HG03460 (cell line): ENCODE results near the gene BICD2.
"Not testable (repeated sequence)": the region's sequence is repeated elsewhere in the genome, so short reads cannot be mapped to it uniquely, and the experiment has no call there.

Source experiments
- ATAC-seq: cut with Tn5 transposase; IDR thresholded peaks from one replicate; pipeline ENCODE4 v1.9.1; 2021; ENCODE audit not compliant: unreplicated experiment

BICD2 gene

GRCh38 chr9:92764381-92764987 is at the start of gene BICD2:
Gene BICD2, minus strand, starts transcription at chr9:92764833. Its CDS starts 89 bp downstream, at chr9:92764744.
- no peak for ATAC-seq

GRCh38 chr9:92809629-92810326 is 45.1 kb upstream of the BICD2 start:
- ATAC-seq = not testable (repeated sequence)

- no peak for ATAC-seq
Measured at GRCh38 chr9:92808726-92809451, 44.3 kb upstream of the BICD2 start.

GRCh38 chr9:92807757-92808725 is 43.4 kb upstream of the BICD2 start:
- ATAC-seq = no peak

DNA sequence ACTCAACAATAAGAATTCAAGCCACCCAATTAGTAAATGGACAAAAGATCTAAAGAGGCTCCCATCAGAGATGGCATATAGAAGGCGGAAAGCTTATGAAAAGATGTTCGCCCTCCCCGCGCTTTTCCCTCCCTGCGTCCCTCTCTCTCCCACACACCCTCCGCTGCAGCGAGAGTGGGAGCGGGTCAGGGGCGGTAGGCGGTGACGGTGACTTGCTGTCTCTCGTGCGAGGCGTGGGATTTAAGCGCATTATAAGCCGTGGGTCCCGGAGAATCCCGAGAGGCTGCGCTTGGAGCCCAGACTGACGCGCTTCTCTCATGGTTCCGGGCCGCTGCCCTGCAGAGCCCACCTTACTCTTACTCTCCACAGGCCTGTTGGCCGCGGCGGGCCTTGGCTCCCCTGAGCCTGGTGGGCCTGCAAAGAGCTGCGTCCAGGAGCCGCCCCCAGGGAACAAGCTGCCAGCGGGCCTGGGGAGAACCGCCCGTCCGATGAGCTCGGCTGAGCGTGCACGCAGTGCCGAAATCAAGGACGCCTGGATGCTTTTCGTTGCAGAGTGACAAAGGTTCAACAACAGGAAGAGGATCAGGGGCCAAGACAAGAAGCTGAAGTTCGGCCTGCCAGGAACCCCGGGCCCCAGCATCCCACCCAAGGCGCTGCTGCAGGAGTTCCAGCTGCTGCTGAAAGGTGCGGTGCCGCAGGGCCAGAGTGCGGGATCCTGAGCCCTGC is 42.6 kb upstream of the BICD2 start:
- no peak for ATAC-seq

DNA sequence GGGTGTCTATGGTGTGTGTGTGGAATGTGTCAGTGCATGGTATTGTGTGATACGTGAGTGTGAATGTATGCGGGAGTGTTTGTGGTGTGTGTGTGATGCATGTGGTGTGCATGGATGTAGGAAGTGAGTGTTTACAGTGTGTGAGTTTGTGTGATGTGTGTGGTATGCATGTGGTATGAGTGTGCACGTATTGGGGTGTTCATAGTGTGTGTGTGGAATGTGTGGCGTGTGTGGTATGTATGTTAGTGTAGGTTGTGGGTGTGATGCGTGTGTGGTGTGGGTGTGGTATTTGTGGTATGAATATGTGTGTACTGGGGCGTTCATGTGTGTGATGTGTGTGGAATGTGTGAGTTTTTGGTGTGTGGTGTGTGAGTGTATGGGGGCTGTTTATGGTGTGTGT is 40.1 kb upstream of the BICD2 start:
- no peak for ATAC-seq

- ATAC-seq = no peak
Measured at GRCh38 chr9:92798358-92798757, 33.7 kb upstream of the BICD2 start.

- not testable (repeated sequence) for ATAC-seq
Measured at GRCh38 chr9:92796337-92796804, 31.7 kb upstream of the BICD2 start.

DNA sequence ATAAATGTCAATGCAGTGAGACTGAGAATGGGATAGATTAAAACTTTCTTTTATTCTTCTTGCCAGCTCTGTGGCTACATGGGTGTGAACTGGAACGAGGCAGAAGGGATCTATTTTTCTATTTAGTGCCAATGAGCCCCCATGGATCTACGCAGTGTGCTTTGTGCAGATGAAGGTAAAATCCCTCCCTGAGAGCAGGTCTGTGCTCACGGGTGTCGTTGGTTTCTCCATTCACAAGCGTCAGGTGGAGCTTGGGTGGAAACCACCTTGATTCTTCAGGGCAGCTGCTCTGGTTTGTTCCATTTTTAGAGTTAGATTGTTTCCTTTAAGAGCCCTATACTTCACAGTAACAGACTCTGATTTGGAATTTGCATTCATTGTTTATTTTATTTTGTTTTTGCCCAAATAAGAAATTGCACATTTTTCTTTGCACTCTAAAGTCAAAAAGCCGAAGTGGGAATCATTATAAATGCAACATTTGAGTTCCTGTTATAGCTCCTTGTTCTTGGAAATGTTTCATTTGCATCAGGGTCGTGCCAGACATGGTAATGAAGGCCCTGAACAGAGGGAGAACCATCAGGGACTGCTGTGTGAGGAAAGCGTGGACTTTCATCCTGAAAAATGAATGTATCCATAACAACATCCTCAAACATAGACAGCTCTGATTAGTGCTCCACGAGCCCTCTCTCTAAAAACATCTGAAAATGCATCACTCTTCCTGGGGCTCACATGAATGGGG is 31.1 kb upstream of the BICD2 start:
- no peak for ATAC-seq

DNA sequence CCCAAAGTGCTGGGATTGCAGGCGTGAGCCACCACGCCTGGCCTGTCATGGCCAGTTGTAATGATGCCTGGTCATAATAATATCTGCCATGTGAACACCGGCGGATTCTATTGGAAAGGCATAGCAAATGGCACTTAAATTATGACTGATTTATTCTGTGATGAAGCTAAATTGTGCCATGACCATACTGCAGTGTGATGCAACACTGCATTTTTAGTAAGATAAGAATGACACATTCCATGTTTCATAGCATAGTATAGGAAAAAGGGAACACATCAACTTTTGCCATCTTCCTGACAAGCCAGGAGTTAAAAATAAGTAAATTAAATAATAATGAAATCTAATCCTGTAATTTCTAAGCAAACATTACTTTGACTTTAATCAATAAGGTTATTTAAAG is 30.4 kb upstream of the BICD2 start:
- no peak for ATAC-seq

GRCh38 chr9:92794426-92794825 is 29.8 kb upstream of the BICD2 start:
- ATAC-seq = no peak

DNA sequence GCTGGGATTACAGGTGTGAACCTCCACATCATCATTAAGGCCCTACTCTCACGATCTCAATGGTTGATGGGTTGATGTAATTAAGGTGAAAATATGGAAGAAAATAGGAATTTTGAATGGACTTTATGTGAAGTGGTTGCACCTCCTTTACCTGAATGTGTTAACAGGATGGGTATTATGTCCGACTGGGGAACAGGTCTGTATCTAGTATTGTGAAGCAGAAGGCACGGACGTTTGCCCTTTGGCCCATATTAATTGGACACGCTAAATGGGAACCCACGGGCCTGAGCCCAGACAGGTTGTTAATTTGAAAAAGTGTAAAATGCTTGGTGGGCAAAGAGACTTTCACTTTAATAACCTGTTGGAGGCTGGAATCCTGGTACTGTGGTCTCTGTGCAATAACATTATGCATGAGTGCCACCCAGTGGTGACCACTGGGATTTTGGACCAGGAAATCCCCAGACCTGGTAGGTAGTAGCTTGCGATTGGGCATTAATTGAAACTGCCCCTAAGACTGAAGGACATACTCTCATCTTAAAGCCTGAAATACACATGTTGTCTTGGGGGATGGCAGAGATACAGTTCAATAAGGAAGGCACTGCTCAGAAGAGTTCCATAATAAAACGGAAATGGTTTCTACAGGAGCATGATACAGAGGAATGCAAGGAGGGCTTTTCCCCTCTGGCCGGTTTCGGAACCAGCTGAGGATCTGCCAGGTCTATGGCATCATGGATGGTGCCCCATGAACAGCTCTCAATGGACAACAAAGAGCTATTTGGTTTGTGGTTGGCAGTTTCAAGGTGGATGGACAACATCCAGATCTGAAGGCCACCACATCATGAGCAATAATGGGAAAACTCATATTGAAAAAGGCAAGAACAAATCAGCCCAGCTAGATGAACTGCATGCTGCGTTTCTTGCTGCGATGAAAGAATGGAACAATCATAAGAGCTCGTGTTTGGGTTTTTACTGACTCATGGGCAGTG is 26.2 kb upstream of the BICD2 start:
- no peak for ATAC-seq

- no peak for ATAC-seq
Measured at GRCh38 chr9:92786298-92786697, 21.7 kb upstream of the BICD2 start.

GRCh38 chr9:92781899-92782298 is 17.3 kb upstream of the BICD2 start:
- ATAC-seq = no peak

DNA sequence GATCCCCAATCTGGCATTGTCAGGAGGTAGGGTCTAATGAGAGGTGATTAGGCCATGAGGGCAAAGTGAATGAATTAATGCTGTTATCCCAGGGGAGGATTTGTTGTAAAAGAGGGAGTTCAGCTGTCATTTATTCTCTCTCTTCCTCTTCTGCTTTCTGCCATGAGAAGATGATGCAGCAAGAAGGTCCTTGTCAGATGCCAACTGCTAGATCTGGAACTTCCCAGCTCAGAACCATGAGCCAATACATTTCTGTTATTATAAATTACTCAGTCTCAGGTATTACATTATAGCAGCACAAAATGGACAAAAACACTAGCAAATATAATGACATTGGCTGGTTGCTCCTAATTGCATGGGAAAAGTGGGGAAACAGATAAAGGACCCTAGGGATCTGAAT is 15.6 kb upstream of the BICD2 start:
- no peak for ATAC-seq

DNA sequence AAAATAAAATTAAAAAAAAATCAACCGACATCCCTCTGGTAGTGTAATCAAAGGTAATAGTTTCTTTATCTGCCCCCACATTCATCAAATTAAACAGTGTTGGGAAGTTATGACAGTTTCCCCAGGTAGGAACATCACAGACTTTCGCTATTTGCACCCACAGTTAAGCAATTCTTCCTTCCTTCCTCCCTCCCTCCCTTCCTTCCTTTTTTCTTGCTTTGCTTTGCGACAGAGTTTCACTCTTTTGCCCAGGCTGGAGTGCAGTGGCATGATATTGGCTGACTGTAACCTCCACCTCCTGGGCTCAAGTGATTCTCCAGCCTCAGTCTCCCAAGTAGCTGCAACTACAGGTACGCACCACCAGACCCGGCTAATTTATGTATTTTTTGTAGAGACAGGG is 10.8 kb upstream of the BICD2 start:
- no peak for ATAC-seq

- no peak for ATAC-seq
Measured at GRCh38 chr9:92774274-92774673, 9.6 kb upstream of the BICD2 start.

DNA sequence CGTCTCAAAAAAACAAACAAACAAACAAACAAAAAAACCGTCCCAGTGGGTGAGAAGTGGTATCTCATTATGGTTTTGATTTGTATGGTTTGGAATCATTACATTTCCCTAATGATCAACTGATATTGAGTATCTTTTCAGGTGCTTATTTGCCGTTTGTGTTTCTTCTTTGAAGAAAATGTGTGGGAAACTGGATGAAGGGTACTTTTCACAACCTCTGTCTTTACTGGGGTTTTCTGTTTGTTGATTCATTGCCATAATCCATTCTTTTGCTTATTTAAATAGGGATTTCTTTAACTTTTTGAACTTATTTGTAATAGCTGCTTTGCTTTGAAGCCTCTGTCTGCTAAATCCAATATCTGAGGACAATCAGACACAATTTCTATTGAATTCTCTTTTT is 9.2 kb upstream of the BICD2 start:
- ATAC-seq = no peak
